ENCODE measurements around the gene SKI.
"Not testable (repeated sequence)": the region's sequence is repeated elsewhere in the genome, so short reads cannot be mapped to it uniquely, and the experiment has no call there.

Gene SKI

GRCh38 chr1:2231532-2232254 lies 3.6 kb downstream of the SKI start:
- DNase-seq: no peak

GRCh38 chr1:2232255-2232915 lies 4.3 kb downstream of the SKI start:
- no peak for DNase-seq

- no peak for DNase-seq
Observed at GRCh38 chr1:2232916-2233438, 4.9 kb downstream of the SKI start.

- DNase-seq: no peak
Observed at GRCh38 chr1:2233468-2233867, 5.3 kb downstream of the SKI start.

GRCh38 chr1:2233997-2234761 lies 6.1 kb downstream of the SKI start:
- no peak for DNase-seq

- no peak for DNase-seq
Observed at GRCh38 chr1:2234762-2235113, 6.6 kb downstream of the SKI start.

GRCh38 chr1:2235300-2235998 lies 7.3 kb downstream of the SKI start:
- DNase-seq: no peak

GRCh38 chr1:2236695-2237677 lies 8.9 kb downstream of the SKI start:
- no peak for DNase-seq

- DNase-seq: no peak
Observed at GRCh38 chr1:2237773-2238172, 9.7 kb downstream of the SKI start.

GRCh38 chr1:2238361-2239012 lies 10.4 kb downstream of the SKI start:
- DNase-seq: no peak

- no peak for DNase-seq
Observed at GRCh38 chr1:2239013-2239370, 10.9 kb downstream of the SKI start.

- no peak for DNase-seq
Observed at GRCh38 chr1:2239384-2239985, 11.4 kb downstream of the SKI start.

- no peak for DNase-seq
Observed at GRCh38 chr1:2240270-2241156, 12.4 kb downstream of the SKI start.

- no peak for DNase-seq
Observed at GRCh38 chr1:2241820-2242219, 13.7 kb downstream of the SKI start.

- no peak for DNase-seq
Observed at GRCh38 chr1:2242814-2243725, 15.0 kb downstream of the SKI start.

GRCh38 chr1:2247045-2247394 lies 18.9 kb downstream of the SKI start:
- DNase-seq: not testable (repeated sequence)

- DNase-seq: no peak
Observed at GRCh38 chr1:2247760-2248126, 19.6 kb downstream of the SKI start.

GRCh38 chr1:2248127-2248826 lies 20.2 kb downstream of the SKI start:
- DNase-seq: no peak
